G401 (cell line): Measurements from ENCODE around the gene ZBTB16. TPM values are rescaled to one million over a fixed set of nuclear protein-coding genes. Genes with fewer than 3 reads are reported as not detected.
A peak's percentile ranks its signal among the peaks of the same experiment; 100 is the strongest.

Experiments
- DNase-seq: peaks from one replicate; pipeline ENCODE4 v3.0.0-alpha.2; 2015; ENCODE audit warnings: low spot score
- in situ Hi-C: cut with HindIII; loops from 2 replicates; pipeline ENCODE4 v1.10.0; 2016; ENCODE audit warnings: low sequenced_read_pairs, mixed read lengths
- total RNA-seq: library from RNA; depleted of rRNA; stranded (reverse); fragments of >200 nt; shearing (Covaris generic); gene quantifications from 2 replicates; pipeline ENCODE4 v1.2.3, GENCODE V29; 2014

The ZBTB16 gene
- total RNA-seq, 1 experiment from 2014 or later: not detected

- DNase-seq: no peak
- in situ Hi-C loops: no loop called here
Measured at GRCh38 chr11:114171257-114172054, 111.9 kb downstream of the ZBTB16 start.

DNA sequence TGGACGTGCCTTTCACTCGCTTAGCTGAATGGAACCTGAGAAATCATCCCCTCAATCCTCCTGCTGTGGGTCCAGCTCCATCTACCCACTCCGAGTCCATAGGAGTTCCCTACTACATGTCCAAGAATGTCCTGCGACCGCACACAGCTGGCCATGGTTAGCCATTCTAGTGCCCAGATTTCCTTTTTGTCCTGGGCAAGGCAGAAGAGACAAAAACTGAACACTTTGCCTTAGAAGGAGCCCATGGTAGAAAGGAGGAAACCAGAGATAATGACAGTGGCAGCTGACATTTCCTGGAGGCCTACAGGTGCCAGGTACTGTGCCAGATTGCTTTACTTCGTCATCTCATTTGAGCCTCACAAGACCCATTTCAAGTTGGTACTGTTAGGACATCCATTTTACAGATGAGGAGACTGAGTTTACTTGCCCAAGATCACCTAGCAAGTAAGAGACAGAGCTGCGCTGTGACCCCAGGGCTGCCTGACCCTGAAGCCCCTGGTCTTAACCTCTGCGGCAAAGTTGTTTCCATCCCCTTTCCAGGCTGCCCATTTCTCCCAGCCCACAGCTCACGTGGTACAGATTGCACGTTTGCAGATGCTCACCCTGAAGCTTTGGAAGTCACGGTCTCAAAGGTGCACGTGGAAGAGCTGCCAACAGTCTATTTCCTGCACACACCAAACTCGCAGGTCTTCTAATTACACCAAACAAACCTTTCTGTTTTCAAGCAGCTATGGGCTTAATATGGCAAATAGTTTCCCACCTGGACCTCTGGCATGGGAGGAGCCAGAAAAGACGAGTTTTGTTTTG lies 112.7 kb downstream of the ZBTB16 start:
- no peak for DNase-seq
- in situ Hi-C loops: no loop called here

DNA sequence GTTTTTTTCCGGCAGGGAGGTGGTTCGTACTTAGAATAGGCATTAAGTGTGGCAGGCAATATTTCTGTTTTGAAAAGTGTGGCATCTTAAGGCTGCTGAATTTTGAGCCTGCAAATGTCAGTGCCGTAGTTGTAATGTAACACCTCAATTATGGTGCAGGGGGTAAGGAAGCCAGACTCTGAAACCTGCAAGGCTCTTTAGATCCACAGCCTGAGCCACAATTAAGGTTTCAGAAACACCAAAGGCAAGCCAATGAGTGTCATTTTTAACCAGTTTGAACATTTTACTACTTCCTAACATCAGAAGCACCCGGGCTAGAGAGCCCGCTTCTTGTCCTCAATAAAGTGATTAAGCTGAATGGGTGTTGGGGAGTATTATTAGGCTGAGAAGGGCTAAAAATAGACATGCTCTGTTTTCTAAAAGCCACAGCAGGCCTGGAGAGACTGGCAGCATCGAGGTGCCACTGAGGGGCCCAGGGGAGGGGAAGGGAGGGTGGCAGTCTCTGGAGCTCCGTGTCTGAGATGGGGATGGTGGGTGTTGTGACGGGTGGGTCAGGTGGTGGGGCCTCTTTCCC lies 113.4 kb downstream of the ZBTB16 start:
- in situ Hi-C loops: no loop called here

DNA sequence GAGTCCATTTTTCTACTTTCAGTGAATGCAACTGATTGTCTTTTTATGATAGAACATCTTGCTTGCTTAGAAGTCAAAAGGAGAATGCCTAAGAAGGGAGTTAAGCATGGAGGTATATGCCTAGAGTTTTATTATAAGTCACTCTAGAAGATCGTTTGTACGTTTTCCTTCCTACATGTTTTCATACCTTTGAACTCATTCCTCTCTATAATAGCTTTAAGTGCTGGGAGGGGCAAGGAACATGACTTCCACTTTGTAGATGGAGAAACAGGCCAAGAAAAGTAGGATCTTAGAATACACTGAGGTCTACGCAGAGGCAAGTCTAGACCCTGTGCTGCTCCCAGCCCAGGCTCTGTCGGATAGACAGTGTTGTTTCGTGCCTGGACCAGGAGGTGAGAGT lies 114.3 kb downstream of the ZBTB16 start:
- DNase-seq: no peak
- in situ Hi-C loops: no loop called here

More for the DNA sequence above, 113.4 kb downstream of the ZBTB16 start:
- peak; percentile 31 for DNase-seq

DNA sequence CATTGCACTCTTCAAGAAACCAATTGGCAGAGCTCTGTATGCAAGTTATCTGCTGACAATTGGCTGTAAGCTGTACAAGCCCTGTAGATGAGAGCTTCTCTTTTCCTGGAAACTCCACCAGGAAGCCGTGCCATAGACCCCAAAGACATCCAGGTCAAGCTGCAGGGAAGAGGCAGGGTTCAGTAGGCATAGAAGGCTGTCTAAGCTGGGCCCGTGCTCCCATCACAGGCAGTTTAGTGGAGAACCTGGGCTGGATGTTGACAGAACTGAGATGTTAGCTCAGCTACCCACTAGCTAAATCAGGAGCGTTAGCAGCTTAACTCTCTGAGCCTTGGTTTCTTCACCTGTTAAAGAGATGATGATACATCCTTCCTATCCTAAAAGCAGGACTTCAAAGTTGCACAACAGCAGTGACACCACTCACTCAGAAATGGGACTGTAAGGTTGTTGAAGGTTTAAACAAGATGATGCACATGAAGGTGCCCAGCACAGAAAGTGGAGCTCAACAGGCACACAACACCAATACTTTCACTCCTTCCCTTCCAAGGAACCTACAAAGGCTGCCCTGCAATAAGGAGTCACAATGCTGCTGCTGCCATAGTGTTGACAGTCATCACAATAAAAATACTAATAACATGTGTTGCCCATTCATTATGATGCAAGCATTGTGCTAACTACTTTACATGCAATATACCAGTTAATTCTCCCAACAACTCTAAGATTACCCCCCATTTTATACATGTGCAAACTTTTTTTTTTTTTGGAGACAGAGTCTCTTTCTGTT lies 115.4 kb downstream of the ZBTB16 start:
- in situ Hi-C loops: no loop called here
- DNase-seq: no peak

- DNase-seq: no peak
- in situ Hi-C loops: no loop called here
Measured at GRCh38 chr11:114175706-114176105, 116.2 kb downstream of the ZBTB16 start.

DNA sequence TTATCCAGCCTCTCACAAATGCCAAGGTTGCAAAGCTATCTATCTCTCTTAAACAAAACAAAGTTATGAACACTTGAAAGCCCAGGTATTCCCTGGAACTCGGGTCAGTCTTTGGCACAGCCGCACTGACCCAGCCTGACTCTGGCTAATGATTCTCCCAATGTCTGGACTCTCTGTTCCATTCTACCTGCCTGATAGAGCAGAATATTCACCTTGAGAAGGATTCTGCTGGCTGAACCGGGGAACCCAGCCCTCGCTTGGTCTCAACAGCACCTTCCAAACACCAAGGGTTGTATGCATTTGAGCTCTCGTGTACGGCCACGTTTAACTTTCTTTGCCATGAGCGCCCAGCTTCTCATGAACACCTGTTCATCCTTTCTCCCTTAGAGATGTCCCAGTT lies 116.8 kb downstream of the ZBTB16 start:
- no peak for DNase-seq
- in situ Hi-C loops: no loop called here

- DNase-seq: no peak
- in situ Hi-C loops: no loop called here
Measured at GRCh38 chr11:114178656-114179055, 119.1 kb downstream of the ZBTB16 start.

DNA sequence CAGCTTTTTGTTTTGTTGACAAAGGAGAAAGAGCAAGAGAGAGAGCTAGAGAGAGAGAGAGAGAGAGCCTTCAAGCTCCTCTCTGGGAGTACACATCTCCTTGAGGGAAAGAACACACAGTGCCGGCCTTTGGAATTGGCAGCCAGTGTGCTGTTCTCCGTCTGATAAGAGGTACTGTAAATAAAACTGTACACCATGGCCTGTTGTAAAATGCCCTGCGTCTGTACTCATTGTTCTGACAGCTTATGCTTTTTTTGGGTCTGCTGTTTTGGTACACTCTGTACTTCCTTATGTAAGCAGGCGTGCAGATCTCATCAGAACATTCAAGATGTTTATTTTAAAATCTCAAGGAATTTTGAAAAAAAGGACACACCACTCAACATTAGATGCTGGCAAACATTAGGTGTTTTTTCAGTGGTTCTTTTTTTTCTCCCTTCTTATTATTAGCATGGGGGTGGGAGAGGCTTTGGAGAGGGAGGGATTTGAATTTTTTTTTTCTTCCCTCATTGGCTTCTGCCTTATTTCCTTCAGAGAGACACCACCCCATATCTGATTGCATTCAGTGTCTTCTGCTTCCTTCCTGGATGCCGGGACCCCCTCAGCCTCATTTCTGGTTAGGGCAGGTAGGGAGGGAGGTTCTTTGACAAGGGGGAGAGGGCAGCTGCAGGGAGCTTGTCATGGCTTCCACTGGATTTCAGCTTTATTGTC lies 119.9 kb downstream of the ZBTB16 start:
- DNase-seq: peak; percentile 99
- in situ Hi-C loops: no loop called here

- in situ Hi-C loops: no loop called here
- DNase-seq: peak; percentile 81
Measured at GRCh38 chr11:114180301-114181055, 121.0 kb downstream of the ZBTB16 start.

DNA sequence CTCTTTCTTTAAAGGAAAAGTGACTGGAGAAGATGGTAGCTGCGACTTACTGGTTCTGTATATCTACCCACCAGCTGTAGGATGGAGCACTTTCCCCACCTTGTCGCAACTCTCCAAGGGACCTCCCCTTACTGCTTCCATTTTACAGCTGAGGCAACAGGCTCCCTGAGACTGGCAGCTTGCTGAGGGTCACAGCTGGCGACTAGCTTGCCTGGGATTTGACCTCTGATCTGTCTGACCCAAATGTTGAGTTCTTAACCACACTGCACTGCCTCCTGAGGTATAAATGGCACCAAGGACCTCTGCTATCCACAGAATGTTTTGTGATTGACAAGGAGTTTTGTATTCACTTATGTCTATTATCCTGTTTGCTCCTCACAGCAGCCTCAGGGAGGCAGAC lies 121.7 kb downstream of the ZBTB16 start:
- DNase-seq: no peak
- in situ Hi-C loops: no loop called here

GRCh38 chr11:114181752-114182151 lies 122.2 kb downstream of the ZBTB16 start:
- in situ Hi-C loops: no loop called here
- no peak for DNase-seq

DNA sequence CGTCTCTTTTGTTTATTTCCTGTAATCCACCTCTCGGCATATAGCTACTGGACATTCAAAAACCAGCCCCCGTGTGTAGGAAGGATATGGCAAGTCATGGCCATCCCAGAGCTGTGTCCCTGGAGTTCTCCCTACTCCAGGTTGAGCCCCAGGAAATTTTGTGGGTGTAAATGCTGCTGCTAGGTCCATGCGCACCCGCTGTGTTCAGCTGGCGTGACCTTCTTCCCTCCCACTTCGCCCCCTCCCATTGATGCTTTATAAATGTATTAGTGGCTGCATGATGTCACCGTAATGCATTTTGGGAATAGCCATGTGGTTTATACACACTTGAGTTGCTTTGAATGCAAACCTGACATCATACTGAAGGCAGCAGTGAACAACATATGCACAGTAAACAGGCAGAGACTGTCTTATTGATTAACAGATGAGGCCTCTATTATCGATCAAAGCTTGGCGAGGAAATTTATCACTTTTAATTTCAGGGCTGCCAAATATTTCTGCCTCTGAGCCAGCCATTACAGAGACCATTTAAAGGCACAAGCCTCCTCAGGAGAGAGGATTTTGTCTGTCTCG lies 123.0 kb downstream of the ZBTB16 start:
- in situ Hi-C loops: no loop called here
- no peak for DNase-seq

- DNase-seq: no peak
- in situ Hi-C loops: no loop called here
Measured at GRCh38 chr11:114183044-114183511, 123.6 kb downstream of the ZBTB16 start.

- no peak for DNase-seq
- in situ Hi-C loops: no loop called here
Measured at GRCh38 chr11:114185436-114185835, 125.9 kb downstream of the ZBTB16 start.

GRCh38 chr11:114187173-114187572 lies 127.7 kb downstream of the ZBTB16 start:
- no peak for DNase-seq
- in situ Hi-C loops: no loop called here

DNA sequence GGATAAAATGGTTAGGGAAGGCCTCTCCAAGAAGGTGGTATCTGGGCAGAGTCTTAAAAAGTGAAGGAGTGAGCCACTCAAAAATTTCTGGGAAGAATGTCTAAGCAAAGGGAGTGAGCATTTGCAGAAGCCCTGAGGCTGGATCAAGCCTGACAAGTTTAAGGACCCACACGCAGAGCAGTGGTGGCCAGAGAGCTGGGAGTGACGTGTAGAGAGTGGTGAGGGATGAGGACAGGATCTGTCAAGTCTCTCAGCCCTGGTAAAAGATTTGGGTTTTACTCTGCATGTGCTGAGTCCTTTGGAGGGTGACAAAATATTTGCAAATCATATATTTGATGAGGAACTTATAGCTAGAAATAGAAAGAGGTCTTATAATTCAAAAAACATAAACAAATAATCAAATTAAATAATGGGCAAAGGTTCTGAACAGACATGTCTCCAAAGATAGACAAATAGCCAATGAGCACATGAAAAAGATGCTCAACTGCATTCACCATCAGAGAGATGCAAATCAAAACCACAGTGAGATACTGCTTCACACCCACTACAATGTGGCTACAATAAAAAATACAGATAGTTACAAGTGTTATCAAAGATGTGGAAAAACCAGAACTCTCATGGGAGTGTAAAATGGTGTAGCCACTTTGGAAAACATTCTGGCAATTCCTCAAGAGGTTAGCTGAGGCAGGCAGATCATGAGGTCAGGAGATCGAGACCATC lies 129.5 kb downstream of the ZBTB16 start:
- DNase-seq: no peak
- in situ Hi-C loops: no loop called here
